ENCODE data around the gene TSTD1. TPM values are rescaled to one million over a fixed set of nuclear protein-coding genes. Genes with fewer than 3 reads are reported as not detected.

Gene TSTD1
- total RNA-seq, 1 experiment from 2014 or later = 24.8 TPM

DNA sequence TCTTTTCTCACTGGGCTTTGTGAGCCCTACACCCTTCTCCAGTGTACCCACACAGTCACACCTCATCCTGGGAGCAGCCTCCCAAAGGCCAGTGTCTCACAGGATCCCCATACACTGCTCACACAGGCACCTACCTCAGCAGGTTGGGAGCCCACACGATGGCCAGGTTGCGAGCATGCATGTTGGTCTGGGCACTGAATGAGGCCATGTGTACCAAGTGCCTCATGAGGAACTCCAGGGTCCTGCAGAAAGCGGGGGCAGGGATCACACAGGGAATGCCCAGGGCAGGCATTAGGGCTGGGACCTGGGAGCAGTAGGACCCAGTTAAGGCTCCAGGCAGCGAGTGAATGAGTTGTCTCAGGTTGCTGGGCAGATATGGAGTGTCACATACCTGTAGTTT lies 15.5 kb upstream of the TSTD1 start:
- intact Hi-C loops (cut with micrococcal nuclease; ENCODE audit: unreplicated experiment) = no loop called here
- H3K9me3 Mint-ChIP-seq (ENCODE audit: unreplicated experiment) = peaks cover under 1% of the 10 kb centered on the region
- POLR2A ChIA-PET = no interaction called here

DNA sequence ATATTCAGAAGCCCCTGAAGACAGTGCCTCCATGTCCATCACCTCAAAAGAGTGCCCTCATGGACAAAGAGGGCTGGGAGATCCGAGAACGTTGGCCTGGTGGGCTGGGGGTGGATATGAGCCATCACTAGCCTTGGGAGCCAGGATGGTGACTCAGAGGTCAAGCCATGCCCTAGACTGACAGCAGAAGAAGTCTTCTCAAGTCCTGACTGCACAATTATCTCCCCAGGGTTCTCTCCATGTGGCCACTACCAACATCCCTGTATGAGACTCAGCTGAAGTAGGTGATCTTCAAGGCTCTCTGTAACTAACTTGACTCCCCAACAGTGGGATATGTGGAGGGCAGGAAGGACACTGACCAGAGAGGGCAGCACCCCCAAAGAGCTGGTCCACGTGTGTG lies 14.1 kb upstream of the TSTD1 start:
- Mint-ChIP-seq H3K27me3 (ENCODE audit: insufficient read depth, unreplicated experiment) (no peaks in the 10 kb centered on the region), H3K27ac (ENCODE audit: unreplicated experiment) (no peak overlapping the region), H3K36me3 (ENCODE audit: insufficient read depth, unreplicated experiment) (peaks cover 4% of the 10 kb centered on the region), H3K4me1 (ENCODE audit: low read depth, unreplicated experiment) (peaks cover 6% of the 10 kb centered on the region), H3K9me3 (ENCODE audit: unreplicated experiment) (peaks cover 13% of the 10 kb centered on the region), H3K4me3 (ENCODE audit: unreplicated experiment) (no peak overlapping the region)
- H3K27me3 ChIP-seq (replicated peaks; ENCODE audit: control insufficient read depth, insufficient read depth, low read length) = no peaks in the 10 kb centered on the region
- TF ChIP-seq CTCF (IDR thresholded peaks at IDR 0.05; ENCODE audit: insufficient read depth in 1 of 2, low read depth in 1 of 2, low read length in 1 of 2, severe bottlenecking in 1 of 2, unreplicated experiment in 1 of 2) = no peak
- peaks cover 11% of the 10 kb centered on the region; the same call in 1 of the 2 replicates for H3K9me3 ChIP-seq
- no TSS peak for BruUV-seq (replicated peaks)
- no peak overlapping the region for H3K4me3 ChIP-seq (ENCODE audit: low read depth, low read length)
- DNase-seq = no peak
- H3K4me1 ChIP-seq = peaks cover 6% of the 10 kb centered on the region
- intact Hi-C loops (cut with micrococcal nuclease; ENCODE audit: unreplicated experiment) = no loop called here
- POLR2A ChIA-PET = no interaction called here
- CTCF ChIA-PET = interaction anchor here (0.6 kb wide), 1 partner anchor 45 kb away, joined by 3 read pairs; no protein-coding TSS in a partner anchor
- no peaks in the 10 kb centered on the region; the same call in 1 of the 2 replicates for H3K36me3 ChIP-seq (ENCODE audit: control insufficient read depth, insufficient read depth, low read length)

More for the DNA sequence above, 15.5 kb upstream of the TSTD1 start:
- CTCF ChIA-PET = interaction anchor here (1.3 kb wide), 1 partner anchor 8 kb away, joined by 4 read pairs; the partner anchor contains the start of gene USF1
- no peaks in the 10 kb centered on the region for H3K27me3 ChIP-seq (replicated peaks; ENCODE audit: control insufficient read depth, insufficient read depth, low read length)
- H3K36me3 Mint-ChIP-seq (ENCODE audit: insufficient read depth, unreplicated experiment) = no peaks in the 10 kb centered on the region
- H3K27me3 Mint-ChIP-seq (ENCODE audit: insufficient read depth, unreplicated experiment) = no peaks in the 10 kb centered on the region
- TF ChIP-seq CTCF (IDR thresholded peaks at IDR 0.05; ENCODE audit: insufficient read depth in 1 of 2, low read depth in 1 of 2, low read length in 1 of 2, severe bottlenecking in 1 of 2, unreplicated experiment in 1 of 2) = no peak
- H3K4me1 Mint-ChIP-seq (ENCODE audit: low read depth, unreplicated experiment) = peaks cover 6% of the 10 kb centered on the region
- no peak overlapping the region for H3K4me3 ChIP-seq (ENCODE audit: low read depth, low read length)
- no peaks in the 10 kb centered on the region; the same call in 1 of the 2 replicates for H3K36me3 ChIP-seq (ENCODE audit: control insufficient read depth, insufficient read depth, low read length)
- H3K27ac Mint-ChIP-seq (ENCODE audit: unreplicated experiment) = no peak overlapping the region
- no peak overlapping the region for H3K4me3 Mint-ChIP-seq (ENCODE audit: unreplicated experiment)
- no peak for DNase-seq
- H3K9me3 ChIP-seq = 0 out of 2 replicates have a peak, but pooled peaks cover 4% of the 10 kb centered on the region
- BruUV-seq (replicated peaks) = no TSS peak
- H3K4me1 ChIP-seq = peaks cover 6% of the 10 kb centered on the region

DNA sequence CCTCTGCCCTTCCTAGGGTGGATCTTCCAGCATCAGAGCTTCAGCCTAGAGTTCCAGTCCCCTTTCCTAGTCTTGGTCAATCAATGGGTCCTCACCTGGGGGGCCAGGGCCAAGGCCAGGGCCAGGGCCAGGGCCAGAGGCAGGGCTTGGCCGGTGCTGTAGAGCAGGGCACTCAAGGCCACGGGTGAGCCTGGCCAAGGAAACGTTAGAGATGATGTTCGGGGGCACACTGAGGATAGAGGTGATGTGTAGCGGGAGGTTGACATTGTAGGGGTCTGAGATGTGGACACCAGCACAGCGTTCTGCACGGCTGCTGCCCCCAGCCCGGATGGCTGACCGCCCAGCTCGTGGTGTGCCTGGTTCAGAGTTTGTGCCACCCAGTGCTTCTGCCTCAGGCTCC lies 12.5 kb upstream of the TSTD1 start:
- no peaks in the 10 kb centered on the region for H3K27me3 ChIP-seq (replicated peaks; ENCODE audit: control insufficient read depth, insufficient read depth, low read length)
- no peaks in the 10 kb centered on the region; the same call in 1 of the 2 replicates for H3K36me3 ChIP-seq (ENCODE audit: control insufficient read depth, insufficient read depth, low read length)
- H3K4me1 ChIP-seq = peaks cover 12% of the 10 kb centered on the region
- no peaks in the 10 kb centered on the region for H3K27me3 Mint-ChIP-seq (ENCODE audit: insufficient read depth, unreplicated experiment)
- ChIA-PET CTCF (no interaction called here), POLR2A (interaction anchor here (0.5 to 0.6 kb wide), 2 partner anchors 102 to 474 kb away, joined by 3 read pairs; no protein-coding TSS in a partner anchor)
- peaks cover 4% of the 10 kb centered on the region for H3K36me3 Mint-ChIP-seq (ENCODE audit: insufficient read depth, unreplicated experiment)
- H3K4me3 Mint-ChIP-seq (ENCODE audit: unreplicated experiment) = no peak overlapping the region
- H3K27ac Mint-ChIP-seq (ENCODE audit: unreplicated experiment) = no peak overlapping the region
- peaks cover 13% of the 10 kb centered on the region for H3K9me3 Mint-ChIP-seq (ENCODE audit: unreplicated experiment)
- DNase-seq = no peak
- no peak for TF ChIP-seq CTCF (IDR thresholded peaks at IDR 0.05; ENCODE audit: insufficient read depth in 1 of 2, low read depth in 1 of 2, low read length in 1 of 2, severe bottlenecking in 1 of 2, unreplicated experiment in 1 of 2)
- H3K9me3 ChIP-seq = peaks cover 12% of the 10 kb centered on the region; the same call in 1 of the 2 replicates
- BruUV-seq (replicated peaks) = no TSS peak
- intact Hi-C loops (cut with micrococcal nuclease; ENCODE audit: unreplicated experiment) = no loop called here
- H3K4me1 Mint-ChIP-seq (ENCODE audit: low read depth, unreplicated experiment) = peaks cover 6% of the 10 kb centered on the region
- H3K4me3 ChIP-seq (ENCODE audit: low read depth, low read length) = no peak overlapping the region

Data from Caco-2 (cell line).